Measurements from ENCODE around the gene BMI1.

- TF ChIP-seq CTCF (IDR thresholded peaks at IDR 0.05; ENCODE audit: low read depth, low read length) (no peak), POLR2A (IDR thresholded peaks at IDR 0.05; ENCODE audit: extremely low read depth, insufficient read length) (no peak), MAX (IDR thresholded peaks at IDR 0.05; ENCODE audit: low read depth, low read length) (no peak)
Measured at GRCh38 chr10:22308390-22308789, 12.5 kb upstream of the BMI1 start.
